Spleen (tissue), 7 donors: ENCODE results near the gene RFFL.

Source experiments
- CTCF ChIP-seq, 11 experiments: fragments of 200-600 bp in 7 of 11; fragments of 450-650 bp in 4 of 11; sonication (generic) in 4 of 11; IDR thresholded peaks in 8 of 11; conservative IDR thresholded peaks in 3 of 11; 1 replicate in 7 of 11; 2 replicates in 4 of 11; pipeline versions ENCODE4 v1.4.0 to v1.8.0; 2016 to 2021; ENCODE audit warnings: antibody characterized with exemption in 11 of 11, inconsistent platforms in 4 of 11, mild to moderate bottlenecking in 1 of 11
- POLR2A ChIP-seq, 3 donors: fragments of 450-650 bp; IDR thresholded peaks; one replicate each; pipeline ENCODE4 v1.5.1; 2017; ENCODE audit warnings: antibody characterized with exemption in 3 of 3, mild to moderate bottlenecking in 1 of 3
- donor health status: DM: no; HTN: no; CAD: no; lungs with moderate emphysema.
- donor health status: DM: no; HTN: no; CAD: no.
- donor health status: DM: no; HTN: no; CAD: no.

- TF ChIP-seq CTCF (IDR thresholded peaks at IDR 0.05 in 8 of 11, conservative IDR thresholded peaks at IDR 0.05 in 3 of 11) (no peak), POLR2A (IDR thresholded peaks at IDR 0.05) (no peak)
These were observed 2.4 kb upstream of the RFFL start for GRCh38 chr17:35065880-35066279.
